ENCODE data around the gene USP17L27.
"Not testable (repeated sequence)": the region's sequence is repeated elsewhere in the genome, so short reads cannot be mapped to it uniquely, and the experiment has no call there.

- not testable (repeated sequence) for TF ChIP-seq CTCF (IDR thresholded peaks at IDR 0.05 in 4 of 5, conservative IDR thresholded peaks at IDR 0.05 in 1 of 5); POLR2A (IDR thresholded peaks at IDR 0.05)
Measured at GRCh38 chr4:9324865-9325264, 19.1 kb upstream of the USP17L27 start, which contains the start of gene USP17L24.
